ENCODE measurements around the gene CD151.

CD151 gene

DNA sequence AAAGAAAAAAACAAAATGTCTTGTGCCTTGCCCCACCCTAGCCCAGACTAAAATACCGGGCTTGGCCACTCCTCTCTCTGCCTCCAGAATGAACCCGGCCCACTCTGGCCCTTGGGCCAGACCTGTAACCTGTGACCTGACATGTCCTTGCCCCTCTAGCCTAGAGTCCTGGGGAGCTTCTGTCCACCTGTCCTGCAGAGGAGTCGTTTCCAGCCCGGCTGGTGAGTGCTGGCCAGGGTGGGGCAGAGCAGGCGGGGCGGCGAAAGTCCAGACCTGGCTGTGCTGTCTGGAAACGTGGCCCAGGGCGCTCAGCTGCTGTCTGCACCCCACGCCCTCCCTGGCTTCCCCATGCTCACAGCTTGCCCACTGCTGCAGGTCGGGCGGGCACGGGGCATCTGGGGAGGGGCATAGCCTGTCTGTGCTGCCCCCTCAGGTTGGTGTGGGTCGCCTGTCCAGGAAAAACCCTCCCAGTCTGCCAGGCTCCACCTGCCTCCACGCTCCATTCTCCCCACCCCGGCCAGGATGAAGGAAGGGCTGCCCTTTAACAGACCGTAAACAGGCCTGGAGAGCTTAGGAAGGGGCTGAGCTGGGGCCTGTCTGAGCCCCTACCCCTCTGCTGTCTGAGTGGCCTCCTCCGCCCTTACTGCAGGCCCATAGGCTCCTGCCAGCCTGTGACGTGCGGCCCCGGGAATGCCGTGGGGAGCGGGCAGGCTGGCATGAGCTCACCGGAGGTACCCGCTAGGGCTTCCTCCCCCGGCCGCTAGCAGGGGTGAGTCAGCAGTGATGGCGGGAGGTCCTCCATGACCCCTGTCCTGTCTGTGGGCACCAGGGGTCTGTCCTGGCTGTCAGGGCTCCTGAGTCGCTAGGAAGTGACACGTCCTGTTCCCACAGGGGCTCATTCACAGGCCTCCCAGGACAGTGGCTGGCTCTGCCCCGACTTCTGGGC is 1.9 kb downstream of the CD151 start:
- TF ChIP-seq, protein P1, sequence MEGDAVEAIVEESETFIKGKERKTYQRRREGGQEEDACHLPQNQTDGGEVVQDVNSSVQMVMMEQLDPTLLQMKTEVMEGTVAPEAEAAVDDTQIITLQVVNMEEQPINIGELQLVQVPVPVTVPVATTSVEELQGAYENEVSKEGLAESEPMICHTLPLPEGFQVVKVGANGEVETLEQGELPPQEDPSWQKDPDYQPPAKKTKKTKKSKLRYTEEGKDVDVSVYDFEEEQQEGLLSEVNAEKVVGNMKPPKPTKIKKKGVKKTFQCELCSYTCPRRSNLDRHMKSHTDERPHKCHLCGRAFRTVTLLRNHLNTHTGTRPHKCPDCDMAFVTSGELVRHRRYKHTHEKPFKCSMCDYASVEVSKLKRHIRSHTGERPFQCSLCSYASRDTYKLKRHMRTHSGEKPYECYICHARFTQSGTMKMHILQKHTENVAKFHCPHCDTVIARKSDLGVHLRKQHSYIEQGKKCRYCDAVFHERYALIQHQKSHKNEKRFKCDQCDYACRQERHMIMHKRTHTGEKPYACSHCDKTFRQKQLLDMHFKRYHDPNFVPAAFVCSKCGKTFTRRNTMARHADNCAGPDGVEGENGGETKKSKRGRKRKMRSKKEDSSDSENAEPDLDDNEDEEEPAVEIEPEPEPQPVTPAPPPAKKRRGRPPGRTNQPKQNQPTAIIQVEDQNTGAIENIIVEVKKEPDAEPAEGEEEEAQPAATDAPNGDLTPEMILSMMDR (conservative IDR thresholded peaks at IDR 0.05; ENCODE audit: control insufficient read depth, insufficient read depth, low read depth, low read length): no peak
- peak; percentile 62 for DNase-seq (ENCODE audit: low read depth)
- peak overlapping the region; percentile 37 for H3K4me3 ChIP-seq (ENCODE audit: control insufficient read depth, low read depth, low read length)

DNA sequence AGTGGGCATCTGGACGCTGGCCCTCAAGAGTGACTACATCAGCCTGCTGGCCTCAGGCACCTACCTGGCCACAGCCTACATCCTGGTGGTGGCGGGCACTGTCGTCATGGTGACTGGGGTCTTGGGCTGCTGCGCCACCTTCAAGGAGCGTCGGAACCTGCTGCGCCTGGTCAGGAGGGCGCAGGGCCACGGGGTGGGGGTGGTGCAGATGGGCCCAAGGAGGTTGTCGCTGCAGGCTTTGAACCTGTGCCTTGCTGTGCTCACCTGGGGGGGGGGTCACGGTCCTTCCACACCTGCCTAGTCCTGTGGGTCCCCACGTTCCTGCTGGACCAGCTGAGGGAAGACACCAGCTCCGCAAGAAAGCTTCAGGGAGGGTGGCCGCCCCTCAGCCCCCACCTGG is 3.5 kb downstream of the CD151 start:
- DNase-seq (ENCODE audit: low read depth): no peak
- no peak overlapping the region for H3K4me3 ChIP-seq (ENCODE audit: control insufficient read depth, low read depth, low read length)
- TF ChIP-seq, protein P1 (conservative IDR thresholded peaks at IDR 0.05; ENCODE audit: control insufficient read depth, insufficient read depth, low read depth, low read length): no peak

DNA sequence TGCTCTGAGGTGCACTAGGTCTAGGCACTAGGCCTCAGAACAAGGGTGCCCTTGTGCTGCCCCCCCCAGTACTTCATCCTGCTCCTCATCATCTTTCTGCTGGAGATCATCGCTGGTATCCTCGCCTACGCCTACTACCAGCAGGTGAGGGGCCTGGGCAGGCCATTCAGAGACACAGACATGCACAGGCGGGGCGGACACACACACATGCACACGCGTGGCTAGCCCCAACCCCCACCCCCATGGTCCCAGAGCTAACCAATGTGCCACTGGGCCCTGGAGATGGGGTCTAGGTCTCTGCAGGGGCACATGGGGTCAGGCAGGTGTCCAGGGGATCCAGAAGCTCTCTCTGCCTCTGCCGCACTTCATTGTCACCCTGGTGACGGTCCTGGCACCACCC is 3.9 kb downstream of the CD151 start:
- no peak for DNase-seq (ENCODE audit: low read depth)
- H3K4me3 ChIP-seq (ENCODE audit: control insufficient read depth, low read depth, low read length): no peak overlapping the region
- TF ChIP-seq, protein P1 (conservative IDR thresholded peaks at IDR 0.05; ENCODE audit: control insufficient read depth, insufficient read depth, low read depth, low read length): no peak

DNA sequence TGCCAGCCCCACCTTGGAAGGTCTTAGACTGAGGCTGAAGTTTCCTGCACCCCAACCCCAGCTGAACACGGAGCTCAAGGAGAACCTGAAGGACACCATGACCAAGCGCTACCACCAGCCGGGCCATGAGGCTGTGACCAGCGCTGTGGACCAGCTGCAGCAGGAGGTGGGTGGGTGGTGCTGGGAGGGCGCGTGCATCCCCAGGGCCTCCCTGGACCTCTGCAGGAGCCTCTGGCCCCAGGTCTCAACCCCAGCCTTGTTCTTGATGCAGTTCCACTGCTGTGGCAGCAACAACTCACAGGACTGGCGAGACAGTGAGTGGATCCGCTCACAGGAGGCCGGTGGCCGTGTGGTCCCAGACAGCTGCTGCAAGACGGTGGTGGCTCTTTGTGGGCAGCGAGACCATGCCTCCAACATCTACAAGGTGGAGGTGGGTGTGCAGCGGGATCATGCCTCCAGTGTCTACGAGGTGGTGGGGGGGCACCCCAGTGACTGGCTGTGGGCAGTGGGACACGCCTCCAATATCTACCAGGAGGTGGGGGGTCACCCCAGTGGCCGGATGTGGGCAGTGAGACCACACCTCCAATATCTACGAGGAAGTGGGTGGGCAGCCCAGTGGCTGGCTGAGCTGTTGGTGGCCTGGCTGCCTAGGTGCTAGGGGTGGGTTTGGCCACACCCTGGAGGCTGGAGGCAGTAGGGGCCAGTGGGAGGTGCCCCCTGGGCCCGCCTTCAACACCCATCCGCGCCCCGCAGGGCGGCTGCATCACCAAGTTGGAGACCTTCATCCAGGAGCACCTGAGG is 4.6 kb downstream of the CD151 start:
- no peak for DNase-seq (ENCODE audit: low read depth)
- TF ChIP-seq, protein P1 (conservative IDR thresholded peaks at IDR 0.05; ENCODE audit: control insufficient read depth, insufficient read depth, low read depth, low read length): no peak
- no peak overlapping the region for H3K4me3 ChIP-seq (ENCODE audit: control insufficient read depth, low read depth, low read length)

DNA sequence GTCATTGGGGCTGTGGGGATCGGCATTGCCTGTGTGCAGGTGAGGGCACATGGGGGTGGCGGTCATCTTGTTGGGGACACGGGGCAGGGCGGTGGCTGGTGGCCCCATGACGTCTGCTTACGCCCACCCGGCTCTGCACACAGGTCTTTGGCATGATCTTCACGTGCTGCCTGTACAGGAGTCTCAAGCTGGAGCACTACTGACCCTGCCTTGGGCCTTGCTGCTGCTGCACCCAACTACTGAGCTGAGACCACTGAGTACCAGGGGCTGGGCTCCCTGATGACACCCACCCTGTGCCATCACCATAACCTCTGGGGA is 5.2 kb downstream of the CD151 start:
- TF ChIP-seq, protein P1 (conservative IDR thresholded peaks at IDR 0.05; ENCODE audit: control insufficient read depth, insufficient read depth, low read depth, low read length): no peak
- no peak overlapping the region for H3K4me3 ChIP-seq (ENCODE audit: control insufficient read depth, low read depth, low read length)
- no peak for DNase-seq (ENCODE audit: low read depth)

DNA sequence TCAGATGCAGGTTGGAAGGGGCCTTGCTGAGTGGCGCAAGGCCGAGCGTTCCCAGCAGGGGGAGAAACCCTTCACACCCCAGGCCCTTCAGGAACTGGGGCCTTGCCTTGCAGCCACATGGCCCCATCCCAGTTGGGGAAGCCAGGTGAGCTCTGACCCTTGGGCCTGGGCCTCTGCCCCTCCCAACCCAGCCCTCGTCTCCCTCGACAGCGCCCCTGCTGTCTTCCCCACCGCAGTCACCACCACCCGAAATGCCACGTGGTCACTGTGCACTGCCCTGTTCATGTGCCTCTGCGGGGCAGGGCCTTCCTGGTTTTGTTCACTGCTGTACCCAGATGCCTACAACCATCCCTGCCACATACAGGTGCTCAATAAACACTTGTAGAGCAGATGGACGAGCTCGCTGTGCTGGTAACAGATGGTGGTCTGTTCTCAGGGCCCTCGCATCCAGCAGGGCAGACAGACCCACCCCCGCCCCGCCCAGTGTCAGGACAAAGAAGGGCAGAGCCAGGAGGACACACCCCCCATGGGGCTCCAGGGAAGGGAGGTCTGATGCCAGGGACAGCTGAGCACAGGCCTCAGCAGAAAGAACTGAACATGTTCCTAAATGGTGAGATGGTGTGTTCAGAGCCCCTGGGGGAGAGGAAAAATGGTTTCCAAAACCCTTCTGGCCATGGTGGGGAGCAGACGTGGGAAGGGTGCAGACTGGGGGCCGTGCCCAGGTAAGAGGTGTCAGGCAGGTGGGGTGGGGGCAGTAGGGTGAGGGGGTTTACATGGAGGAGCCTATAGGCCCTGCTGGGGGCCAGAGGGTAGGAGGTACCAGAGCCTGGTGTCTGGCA is 5.9 kb downstream of the CD151 start:
- no peak overlapping the region for H3K4me3 ChIP-seq (ENCODE audit: control insufficient read depth, low read depth, low read length)
- DNase-seq (ENCODE audit: low read depth): no peak
- TF ChIP-seq, protein P1 (conservative IDR thresholded peaks at IDR 0.05; ENCODE audit: control insufficient read depth, insufficient read depth, low read depth, low read length): peak; percentile 31
